Common myeloid progenitor, CD34-positive (primary cell): ENCODE measurements around the gene ISL2.

ENCODE experiments used
- CTCF ChIA-PET: fragments of 350-600 bp; sonication (Branson Sonifier 250); formaldehyde crosslinking; loops from one replicate; lab custom pipeline; 2021; ENCODE audit warnings: antibody characterized with exemption; lab: Charles Lee
- POLR2A ChIA-PET: fragments of 350-600 bp; sonication (Branson Sonifier 250); formaldehyde crosslinking; loops from one replicate; lab custom pipeline; 2021; ENCODE audit warnings: antibody characterized with exemption; lab: Charles Lee
- DNase-seq, 3 donors: peaks; one replicate each; pipeline versions ENCODE4 v3.0.0 to v3.0.0-alpha.2; 2013
- H3K27ac ChIP-seq, 2 experiments: 1 replicate in 1 of 2; 2 replicates in 1 of 2; pipeline ENCODE4 v1.7.0; 2013; ENCODE audit warnings: inconsistent platforms in 2 of 2, low read length in 2 of 2, mild to moderate bottlenecking in 2 of 2, low read depth in 1 of 2, moderate library complexity in 1 of 2; ENCODE audit not compliant: severe bottlenecking in 2 of 2, insufficient read depth in 1 of 2, poor library complexity in 1 of 2
- H3K27me3 ChIP-seq, 5 experiments: replicated peaks in 2 of 5; 1 replicate in 3 of 5; 2 replicates in 2 of 5; pipeline versions ENCODE4 v1.6.1 to v1.7.0; 2013; ENCODE audit warnings: low read length in 4 of 5, mild to moderate bottlenecking in 2 of 5, moderate library complexity in 2 of 5, inconsistent platforms in 1 of 5; ENCODE audit not compliant: insufficient read depth in 5 of 5, control insufficient read depth in 4 of 5
- H3K36me3 ChIP-seq, 4 experiments: 1 replicate in 2 of 4; 2 replicates in 2 of 4; pipeline versions ENCODE4 v1.6.1 to v1.7.0; 2013; ENCODE audit warnings: low read length in 3 of 4, control low read depth in 1 of 4, mild to moderate bottlenecking in 1 of 4; ENCODE audit not compliant: control insufficient read depth in 4 of 4, insufficient read depth in 4 of 4
- H3K4me1 ChIP-seq, 4 experiments: 1 replicate in 3 of 4; 2 replicates in 1 of 4; pipeline versions ENCODE4 v1.6.1 to v1.7.1; 2013; ENCODE audit warnings: low read length in 3 of 4, mild to moderate bottlenecking in 3 of 4, control low read depth in 1 of 4, inconsistent platforms in 1 of 4, moderate library complexity in 1 of 4; ENCODE audit not compliant: control insufficient read depth in 4 of 4, insufficient read depth in 4 of 4; ENCODE audit errors: control extremely low read depth in 1 of 4
- H3K4me3 ChIP-seq, 7 experiments: 1 replicate in 4 of 7; 2 replicates in 3 of 7; pipeline versions ENCODE4 v1.5.1 to v1.7.0; 2013; ENCODE audit warnings: mild to moderate bottlenecking in 7 of 7, low read length in 6 of 7, moderate library complexity in 6 of 7, inconsistent platforms in 2 of 7, low read depth in 2 of 7, control low read depth in 1 of 7; ENCODE audit not compliant: insufficient read depth in 4 of 7, control insufficient read depth in 1 of 7; ENCODE audit errors: extremely low read depth in 1 of 7
- H3K9me3 ChIP-seq, 5 experiments: 1 replicate in 4 of 5; 2 replicates in 1 of 5; pipeline versions ENCODE4 v1.6.1 to v1.7.1; 2013; ENCODE audit warnings: low read length in 4 of 5, mild to moderate bottlenecking in 2 of 5, inconsistent platforms in 1 of 5, low read depth in 1 of 5, moderate library complexity in 1 of 5; ENCODE audit not compliant: control insufficient read depth in 4 of 5, insufficient read depth in 2 of 5; ENCODE audit errors: control extremely low read depth in 1 of 5
- WGBS: methylation state at CpG from one replicate; pipeline ENCODE4 v1.1.5; 2013; ENCODE audit not compliant: insufficient coverage; 5-methylcytosine and 5-hydroxymethylcytosine counted together

The ISL2 gene

DNA sequence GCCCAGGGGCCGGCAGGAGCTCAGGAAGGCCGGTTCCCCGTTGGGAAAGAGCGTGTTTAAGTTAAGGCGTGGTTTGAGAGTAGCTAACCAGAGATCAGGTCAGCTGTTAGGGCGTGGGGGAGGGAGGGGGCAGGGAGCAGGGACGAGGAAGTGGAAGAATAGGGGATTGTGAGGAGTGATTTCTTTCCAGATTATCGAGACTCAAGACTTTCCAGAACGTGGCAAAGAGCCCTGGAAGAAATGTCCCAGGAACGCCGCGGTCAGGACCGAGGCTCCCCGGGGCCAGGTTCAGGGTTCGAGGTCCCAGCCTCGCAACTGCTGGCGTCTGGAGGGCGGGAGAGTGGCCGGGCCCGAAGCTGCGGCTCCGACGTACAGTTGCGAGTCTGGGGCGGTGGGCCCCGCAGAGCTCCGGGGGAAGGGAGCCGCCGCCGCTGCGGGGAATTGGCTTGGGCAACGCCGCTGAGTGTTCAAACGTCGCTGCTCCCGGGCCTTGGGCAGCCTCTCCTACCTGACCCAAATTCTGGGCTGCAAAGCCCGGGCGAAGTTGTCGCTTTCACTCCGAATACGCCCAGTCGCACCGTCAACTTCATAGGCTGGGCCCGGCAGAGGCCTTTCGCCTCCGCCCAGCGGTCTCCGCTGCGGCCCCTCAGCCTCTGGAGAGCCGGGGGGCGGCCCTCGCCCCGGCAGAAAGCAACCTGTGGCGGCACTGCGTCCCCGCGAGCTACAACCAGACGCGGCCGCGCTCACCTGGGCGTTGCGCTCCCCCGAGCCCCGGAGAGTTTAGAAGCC lies 9.5 kb downstream of the ISL2 start:
- DNase-seq, result peak in 2 of 3 donors; percentile 22 to 44
- whole genome bisulfite sequencing, result 2% methylated on average over 50 of the region's 65 CpGs
- H3K4me1 ChIP-seq, result peaks cover 0 to 39% (median 35%) of the 10 kb centered on the region in 4 experiments
- peak overlapping the region in 6 of 7 experiments; percentile 30 to 64 (median 46) for H3K4me3 ChIP-seq
- ChIA-PET POLR2A (no interaction called here), CTCF (interaction anchor here (2.1 to 4.1 kb wide), 4 partner anchors 9 to 56 kb away, joined by 7 to 28 read pairs (median 10); partner anchors contain the start of gene ISL2)
- H3K36me3 ChIP-seq, result peaks cover 0 to 3% (median 0%) of the 10 kb centered on the region in 4 experiments
- no peaks in the 10 kb centered on the region for H3K9me3 ChIP-seq
- peaks cover 30 to 91% (median 50%) of the 10 kb centered on the region in 5 experiments for H3K27me3 ChIP-seq
- no peak overlapping the region for H3K27ac ChIP-seq

DNA sequence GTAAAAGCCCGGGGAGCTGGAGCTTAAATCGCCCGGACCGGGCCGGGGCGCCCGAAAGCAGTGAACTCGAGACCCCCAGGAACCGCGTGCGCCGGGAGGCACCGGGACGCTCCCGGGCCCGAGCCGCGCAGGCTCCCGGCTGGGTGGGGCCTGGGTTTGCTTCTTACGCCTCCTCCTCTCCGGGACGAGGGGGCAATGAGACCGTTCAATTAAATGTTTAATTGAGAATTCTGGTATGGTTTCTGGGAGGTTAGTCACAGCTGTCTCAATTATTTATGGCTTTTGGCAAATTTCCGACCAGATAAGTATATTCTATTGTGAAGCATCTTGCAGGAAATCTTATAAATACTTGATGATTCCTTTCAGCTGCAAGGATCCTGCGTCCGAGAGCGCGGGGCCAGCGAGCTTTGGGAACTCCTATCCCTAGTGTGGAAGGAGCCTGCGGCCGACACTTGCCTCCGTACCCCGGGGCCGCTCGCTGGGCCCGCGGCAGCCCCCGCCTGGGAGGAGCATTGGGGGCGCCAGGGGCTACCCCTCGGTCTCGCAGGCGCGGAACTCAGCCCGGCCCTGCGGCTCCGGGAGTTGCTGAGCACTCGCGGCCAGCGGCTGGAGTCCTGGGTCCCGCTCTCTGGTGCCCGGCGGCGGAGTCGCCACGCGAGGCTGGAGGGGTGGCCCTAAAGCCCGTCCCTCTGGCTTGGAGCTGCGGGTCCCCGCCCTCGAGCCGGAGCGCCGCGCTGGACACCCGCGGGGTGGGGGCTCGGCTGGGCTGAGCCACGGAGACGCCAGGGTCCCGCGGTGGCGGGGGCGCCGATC lies 10.3 kb downstream of the ISL2 start:
- DNase-seq, result peak in 2 of 3 donors; percentile 74 to 76
- CTCF ChIA-PET, result interaction anchor here (3.0 to 4.1 kb wide), 3 partner anchors 8 to 17 kb away, joined by 8 to 28 read pairs (median 13); partner anchors contain the start of gene ISL2
- Histone ChIP-seq H3K27me3 (peaks cover 30 to 83% (median 47%) of the 10 kb centered on the region in 5 experiments), H3K36me3 (peaks cover 0 to 3% (median 0%) of the 10 kb centered on the region in 4 experiments), H3K27ac (no peak overlapping the region), H3K4me3 (peak overlapping the region in 6 of 7 experiments; percentile 10 to 64 (median 46)), H3K4me1 (peaks cover 0 to 31% (median 27%) of the 10 kb centered on the region in 4 experiments), H3K9me3 (no peaks in the 10 kb centered on the region)
- POLR2A ChIA-PET, result no interaction called here
- WGBS, result 3% methylated on average over 54 of the region's 74 CpGs

DNA sequence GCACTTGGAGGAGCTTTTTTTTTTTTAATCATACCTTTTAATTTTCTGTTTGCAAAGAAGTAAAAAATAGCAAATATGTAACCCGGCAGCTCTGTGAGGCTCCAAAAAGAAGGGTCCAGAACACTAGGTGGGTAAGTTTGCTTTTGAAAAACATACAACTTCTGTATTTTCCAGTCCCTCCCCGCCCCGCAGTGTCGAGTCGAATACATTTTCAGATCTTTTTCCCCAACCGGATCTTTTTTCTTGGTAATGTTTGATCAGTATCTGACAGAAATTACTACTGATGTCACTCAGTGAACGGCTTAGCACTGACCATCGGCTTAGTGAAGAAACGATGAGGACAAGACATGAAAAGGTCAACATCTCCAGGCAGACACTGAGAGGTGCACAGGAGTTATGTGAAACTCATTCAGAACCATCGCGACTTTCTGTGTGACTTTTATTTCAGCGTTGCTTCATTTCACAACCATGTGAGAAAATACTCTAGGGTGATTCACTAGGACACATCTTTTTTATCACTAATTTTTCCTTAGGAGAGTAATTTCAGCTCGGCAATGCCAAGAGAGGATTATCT lies 11.0 kb downstream of the ISL2 start:
- POLR2A ChIA-PET, result no interaction called here
- Histone ChIP-seq H3K9me3 (no peaks in the 10 kb centered on the region), H3K4me3 (peak overlapping the region in 1 of 7 experiments; percentile 43), H3K27ac (no peak overlapping the region), H3K36me3 (peaks cover 0 to 3% (median 0%) of the 10 kb centered on the region in 4 experiments), H3K27me3 (peaks cover 30 to 78% (median 43%) of the 10 kb centered on the region in 5 experiments), H3K4me1 (peaks cover 0 to 27% (median 24%) of the 10 kb centered on the region in 4 experiments)
- CTCF ChIA-PET, result interaction anchor here (3.0 to 4.1 kb wide), 3 partner anchors 8 to 17 kb away, joined by 8 to 28 read pairs (median 13); partner anchors contain the start of gene ISL2
- WGBS, result 43% methylated on average over 8 of the region's 13 CpGs
- DNase-seq, result peak in 2 of 3 donors; percentile 29 to 40

DNA sequence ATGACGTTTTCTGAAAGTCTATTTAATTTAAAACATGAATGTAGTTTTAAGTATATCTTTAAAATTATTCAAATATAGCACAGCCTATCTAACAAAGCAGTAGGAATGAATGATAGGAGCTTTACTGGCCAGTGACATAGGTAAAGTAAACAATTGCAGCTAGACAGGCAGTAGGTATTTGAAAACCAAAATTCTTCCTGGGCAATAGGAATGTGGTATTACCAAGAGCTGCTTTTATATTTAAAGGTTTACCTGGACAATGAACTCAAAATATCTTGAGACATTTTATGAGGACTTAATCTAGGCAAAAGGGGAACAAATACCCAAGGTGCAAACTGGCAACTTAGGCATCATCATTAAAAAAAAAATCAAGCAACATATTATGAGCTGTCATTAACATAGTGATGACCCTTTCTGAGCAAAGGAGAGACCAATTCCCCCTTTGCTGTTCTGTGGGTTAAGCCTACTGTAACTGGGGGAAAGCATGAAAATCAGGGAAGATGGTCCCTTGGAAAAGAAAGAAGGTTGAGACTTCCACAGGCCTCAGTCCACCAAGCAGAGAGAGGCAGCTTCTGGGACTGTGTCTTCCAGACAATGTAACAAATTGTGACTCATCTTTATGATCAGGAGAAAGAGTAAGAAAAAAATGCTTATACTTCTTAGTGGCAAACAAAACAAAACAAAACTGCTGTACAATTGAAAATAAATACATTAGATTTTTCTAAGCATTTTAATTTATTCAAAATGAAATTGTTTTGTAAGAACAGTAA lies 12.9 kb downstream of the ISL2 start:
- DNase-seq, result no peak
- H3K36me3 ChIP-seq, result peaks cover 0 to 3% (median 0%) of the 10 kb centered on the region in 4 experiments
- no peak overlapping the region for H3K4me3 ChIP-seq
- ChIA-PET POLR2A (no interaction called here), CTCF (interaction anchor here (0.7 to 1.4 kb wide), 2 partner anchors 9 to 13 kb away, joined by 3 to 4 read pairs; partner anchors contain the start of gene ISL2)
- no CpG with 5 or more reads among the region's 1 CpG for WGBS
- no peaks in the 10 kb centered on the region for H3K9me3 ChIP-seq
- H3K27ac ChIP-seq, result no peak overlapping the region
- H3K27me3 ChIP-seq, result peaks cover 23 to 58% (median 31%) of the 10 kb centered on the region in 5 experiments
- H3K4me1 ChIP-seq, result peaks cover 0 to 19% (median 18%) of the 10 kb centered on the region in 4 experiments

DNA sequence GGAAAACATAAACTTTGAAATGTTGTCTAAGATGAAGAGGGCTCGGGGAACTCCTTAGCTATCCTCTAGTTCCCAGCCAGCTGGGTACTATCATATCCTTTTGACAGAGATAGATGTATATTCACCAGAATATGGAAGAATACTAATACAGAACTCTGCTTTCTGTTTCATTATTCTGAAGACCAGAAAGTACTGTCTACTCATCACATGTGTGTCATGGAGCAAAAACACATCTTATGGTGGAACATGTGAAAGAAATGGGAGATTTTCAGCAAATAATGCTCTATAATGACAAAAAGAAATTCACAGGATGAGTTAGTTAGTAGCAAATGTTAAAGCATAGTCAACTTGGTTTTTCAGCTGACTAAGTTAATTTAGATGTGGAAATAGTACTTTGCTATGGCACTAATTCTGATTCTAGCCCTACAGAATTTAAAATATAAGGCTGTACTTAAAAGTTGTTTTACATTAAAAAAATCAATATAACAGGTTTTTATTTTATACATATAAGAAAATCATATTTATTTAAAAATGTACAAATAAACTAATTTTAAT lies 16.5 kb downstream of the ISL2 start:
- Histone ChIP-seq H3K36me3 (peaks cover 0 to 4% (median 0%) of the 10 kb centered on the region in 4 experiments), H3K4me1 (no peaks in the 10 kb centered on the region), H3K27me3 (peaks cover 4 to 22% (median 7%) of the 10 kb centered on the region in 5 experiments), H3K9me3 (peaks cover 0 to 2% (median 0%) of the 10 kb centered on the region in 5 experiments), H3K27ac (no peak overlapping the region), H3K4me3 (no peak overlapping the region)
- ChIA-PET CTCF (no interaction called here), POLR2A (interaction anchor here (0.6 kb wide), 1 partner anchor 293 kb away, joined by 3 read pairs; no protein-coding TSS in a partner anchor)
- DNase-seq, result no peak
- WGBS, result no CpG with 5 or more reads among the region's 1 CpG

DNA sequence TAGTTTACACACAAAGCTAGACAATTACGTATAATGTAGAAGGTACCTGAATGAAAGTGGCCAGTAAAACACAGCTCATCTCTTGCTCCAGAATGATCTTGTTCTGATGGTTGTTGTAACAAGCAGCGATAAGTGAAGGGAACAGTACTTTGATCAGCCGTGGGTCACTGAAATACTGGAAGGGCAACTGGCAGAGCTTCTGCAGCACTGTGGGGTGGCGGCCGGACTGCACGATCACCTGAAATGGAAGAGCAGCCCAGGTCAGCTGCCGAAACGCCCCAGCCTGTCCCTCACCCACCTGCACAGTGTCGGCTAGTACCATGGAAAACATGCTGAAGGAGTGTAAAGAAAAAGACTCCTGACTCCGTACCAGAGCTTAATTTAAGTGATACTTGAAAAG lies 17.3 kb downstream of the ISL2 start:
- DNase-seq, result no peak
- Histone ChIP-seq H3K27ac (no peak overlapping the region), H3K36me3 (peaks cover 0 to 2% (median 0%) of the 10 kb centered on the region in 4 experiments), H3K4me3 (no peak overlapping the region), H3K9me3 (peaks cover 0 to 4% (median 0%) of the 10 kb centered on the region in 5 experiments), H3K27me3 (peaks cover 2 to 14% (median 3%) of the 10 kb centered on the region in 5 experiments), H3K4me1 (no peaks in the 10 kb centered on the region)
- POLR2A ChIA-PET, result no interaction called here
- CTCF ChIA-PET, result no interaction called here
- WGBS, result 100% methylated on average over 4 of the region's 10 CpGs
